GM12878 (cell line): ENCODE results near the gene NR2F2. TPM values are rescaled to one million over a fixed set of nuclear protein-coding genes. Genes with fewer than 3 reads are reported as not detected.
A peak's percentile ranks its signal among the peaks of the same experiment; 100 is the strongest.

Experiments used
- ATAC-seq: fragments of 200-7000 bp; cut with Tn5 transposase; 3 replicates; pipeline ENCODE4 v1.9.1; 2020; ENCODE audit warnings: mild to moderate bottlenecking, moderate library complexity
- BruUV-seq: library from RNA; stranded (reverse); fragments of 400-500 nt; replicated peaks from 2 replicates; lab custom pipeline; 2021; lab: Mats Ljungman, UMichigan
- CTCF ChIA-PET: fragments of 300-600 bp; sonication (Branson Sonifier 250); formaldehyde crosslinking; extraction: SDS; loops from one replicate; lab custom pipeline; 2021; ENCODE audit warnings: inconsistent platforms; lab: Yijun Ruan, JAX
- POLR2A ChIA-PET: fragments of 350-600 bp; formaldehyde crosslinking; extraction: SDS; loops from one replicate; lab custom pipeline; 2021; ENCODE audit warnings: inconsistent platforms; lab: Charles Lee
- RAD21 ChIA-PET: fragments of 300-600 bp; sonication (Branson Sonifier 250); formaldehyde crosslinking; loops from one replicate; lab custom pipeline; 2023; ENCODE audit warnings: antibody characterized with exemption; ENCODE audit not compliant: unreplicated experiment; lab: Charles Lee
- SMC1A ChIA-PET: fragments of 300-600 bp; sonication (Branson Sonifier 250); formaldehyde crosslinking; loops from one replicate; lab custom pipeline; 2023; ENCODE audit not compliant: unreplicated experiment, uncharacterized antibody; lab: Charles Lee
- DNase-seq: peaks from one replicate; pipeline ENCODE4 v3.0.0-alpha.2; 2011; ENCODE audit warnings: low read depth, low spot score
- FAIRE-seq: peaks from 3 replicates; lab custom pipeline; 2011; peaks lifted over from hg19 to GRCh38; lab: Jason Lieb, UNC
- H2AFZ ChIP-seq: 2 replicates; pipeline ENCODE4 v1.6.0; 2011; ENCODE audit warnings: low read depth, low read length, control low read depth; ENCODE audit not compliant: control insufficient read depth
- H3K27ac ChIP-seq: 2 replicates; pipeline ENCODE4 v1.5.1; 2011; ENCODE audit warnings: control low read depth; ENCODE audit not compliant: control insufficient read depth, insufficient read depth
- H3K27me3 ChIP-seq, 2 experiments: replicated peaks in 1 of 2; 2 replicates each; pipeline versions ENCODE4 v1.6.0 to v1.6.1; 2011; ENCODE audit warnings: low read length in 1 of 2; ENCODE audit not compliant: control insufficient read depth in 2 of 2, insufficient read depth in 2 of 2
- H3K36me3 ChIP-seq, 2 experiments: 2 replicates each; pipeline ENCODE4 v1.5.1; 2011; ENCODE audit warnings: low read length in 1 of 2; ENCODE audit not compliant: control insufficient read depth in 2 of 2, insufficient read depth in 2 of 2
- H3K4me1 ChIP-seq: 2 replicates; pipeline ENCODE4 v1.6.1; 2011; ENCODE audit warnings: mild to moderate bottlenecking, low read length, moderate library complexity, mixed read lengths; ENCODE audit not compliant: control insufficient read depth, insufficient read depth
- H3K4me2 ChIP-seq: 2 replicates; pipeline ENCODE4 v1.6.0; 2011; ENCODE audit warnings: control low read depth; ENCODE audit not compliant: control insufficient read depth, insufficient read depth
- H3K4me3 ChIP-seq: fragments of 200-600 bp; sonication (generic); 2 replicates; pipeline ENCODE4 v1.5.1; 2016
- H3K79me2 ChIP-seq: 2 replicates; pipeline ENCODE4 v1.6.0; 2011; ENCODE audit warnings: low read length; ENCODE audit not compliant: control insufficient read depth, insufficient read depth
- H3K9ac ChIP-seq: 2 replicates; pipeline ENCODE4 v1.8.0; 2011; ENCODE audit warnings: low read length, control low read depth, mixed read lengths; ENCODE audit not compliant: control insufficient read depth, insufficient read depth
- H3K9me3 ChIP-seq: replicated peaks from 3 replicates; pipeline ENCODE4 v1.5.1; 2011; ENCODE audit warnings: mild to moderate bottlenecking, low read length; ENCODE audit not compliant: control insufficient read depth, insufficient read depth
- H4K20me1 ChIP-seq: 2 replicates; pipeline ENCODE4 v1.6.0; 2011; ENCODE audit not compliant: control insufficient read depth, insufficient read depth
- GATAD2B ChIP-seq: fragments of 450-650 bp; conservative IDR thresholded peaks from 2 replicates; pipeline ENCODE4 v1.6.1; 2017; ENCODE audit warnings: low read depth, mild to moderate bottlenecking, moderate library complexity
- IRF4 ChIP-seq: IDR thresholded peaks from 2 replicates; pipeline ENCODE4 v1.6.1; 2011; ENCODE audit warnings: low read depth, low read length
- WGBS: methylation state at CpG from one replicate; pipeline ENCODE4 v1.1.6; 2016; ENCODE audit warnings: low lambda C conversion rate; ENCODE audit not compliant: insufficient replicate concordance, insufficient coverage; ENCODE audit errors: missing lambda C conversion rate; 5-methylcytosine and 5-hydroxymethylcytosine counted together
- in situ Hi-C: fragments of 300-500 bp; cut with MboI; formaldehyde crosslinking; loops from 9 replicates; pipeline ENCODE4 v1.14.3; 2018; ENCODE audit warnings: mixed read lengths
- intact Hi-C: fragments of 100-400 bp; cut with micrococcal nuclease; formaldehyde crosslinking; loops from one replicate; pipeline ENCODE4 v1.14.2; 2022; ENCODE audit not compliant: unreplicated experiment
- polyA plus RNA-seq, 11 experiments: library from polyadenylated mRNA; depleted of rRNA in 4 of 11; unstranded in 6 of 11; stranded (reverse) in 5 of 11; fragments of >200 nt; fragmentation: Nextera tagmentation in 4 of 11; fragmentation: Illumina TruSeq in 1 of 11; extraction: Ambion mirVana in 4 of 11; extraction: Trizol in 1 of 11; gene quantifications; 1 replicate in 1 of 11; 2 replicates in 10 of 11; pipeline versions ENCODE4 v1.2.1 to v1.2.3, GENCODE V29; 2011 to 2016; ENCODE audit warnings: inconsistent platforms in 2 of 11, missing spikeins in 2 of 11, low read depth in 1 of 11
- total RNA-seq, 4 experiments: library from RNA; depleted of rRNA in 3 of 4; stranded (reverse); fragments of >200 nt in 3 of 4; fragmentation: Illumina TruSeq in 1 of 4; extraction: Trizol in 1 of 4; gene quantifications; 2 replicates each; pipeline versions ENCODE4 v1.2.1 to v1.2.3, GENCODE V29; 2013 to 2021

The NR2F2 gene
- total and polyA plus RNA-seq, 10 of the 15 experiments (the other 5 are each of a cell fraction or from before 2014, with no cell fraction given), result 1.1 to 10.1 (median 3.2) TPM

- Histone ChIP-seq H3K9ac (no peak overlapping the region), H3K27me3 (peaks cover 0 to 15% of the 10 kb centered on the region in 2 experiments; a peak in 2 of 4 replicates), H3K79me2 (no peaks in the 10 kb centered on the region), H2AFZ (no peak overlapping the region), H3K27ac (no peak overlapping the region), H3K4me1 (no peaks in the 10 kb centered on the region), H3K36me3 (no peaks in the 10 kb centered on the region), H3K4me3 (peak overlapping the region; percentile 47), H3K4me2 (peak overlapping the region; percentile 55; the same call in 1 of the 2 replicates), H4K20me1 (no peaks in the 10 kb centered on the region), H3K9me3 (no peaks in the 10 kb centered on the region; the same call in 2 of the 3 replicates)
- intact Hi-C loops (no loop called here), in situ Hi-C loops (loop anchor here (10.0 kb wide), 1 partner anchor 914 kb away; no protein-coding TSS in a partner anchor)
- FAIRE-seq (no peak), ATAC-seq (peak; percentile 39), DNase-seq (no peak)
- no TSS peak for BruUV-seq
- POLR2A ChIA-PET, result interaction anchor here (0.6 to 3.8 kb wide), 12 partner anchors 10 to 1033 kb away, joined by 3 to 17 read pairs (median 4); partner anchors contain the start of gene NR2F2
- 13% methylated on average over 26 of the region's 28 CpGs for WGBS
- CTCF ChIA-PET, result interaction anchor here (0.5 to 2.2 kb wide), 7 partner anchors 8 to 525 kb away, joined by 3 to 10 read pairs (median 3); no protein-coding TSS in a partner anchor
- RAD21 ChIA-PET, result interaction anchor here (0.7 to 4.2 kb wide), 20 partner anchors 9 to 490 kb away, joined by 3 to 23 read pairs (median 4); partner anchors contain the start of gene NR2F2
- SMC1A ChIA-PET, result interaction anchor here (0.5 to 3.8 kb wide), 23 partner anchors 10 to 1647 kb away, joined by 3 to 26 read pairs (median 3); no protein-coding TSS in a partner anchor
- TF ChIP-seq GATAD2B (0 out of 2 replicates have a peak, but pooled peaks have one; percentile 40), IRF4 (no peak)
Measured at GRCh38 chr15:96320703-96321638, 9.5 kb upstream of the NR2F2 start.
